Skeletal muscle satellite cell (primary cell): Measurements from ENCODE around the gene DYNAP.

Experiments
- H3K27me3 ChIP-seq: 2 replicates; pipeline ENCODE4 v1.7.0; 2013; ENCODE audit warnings: low read length; ENCODE audit not compliant: control insufficient read depth, insufficient read depth
- H3K36me3 ChIP-seq: 2 replicates; pipeline ENCODE4 v1.7.0; 2013; ENCODE audit warnings: mild to moderate bottlenecking, control low read depth, low read length; ENCODE audit not compliant: insufficient read depth
- H3K4me1 ChIP-seq: 2 replicates; pipeline ENCODE4 v1.7.0; 2013; ENCODE audit warnings: low read length; ENCODE audit not compliant: control insufficient read depth, insufficient read depth
- H3K4me2 ChIP-seq: 2 replicates; pipeline ENCODE4 v1.7.0; 2013; ENCODE audit warnings: mild to moderate bottlenecking, low read length
- H3K4me3 ChIP-seq: 2 replicates; pipeline ENCODE4 v1.7.0; 2013; ENCODE audit warnings: low read length
- H3K9ac ChIP-seq: 2 replicates; pipeline ENCODE4 v1.7.0; 2013; ENCODE audit warnings: mild to moderate bottlenecking, low read depth, low read length, moderate library complexity
- H3K9me3 ChIP-seq: replicated peaks from 2 replicates; pipeline ENCODE4 v1.7.0; 2013; ENCODE audit warnings: mild to moderate bottlenecking, control low read depth, low read length

Gene DYNAP

DNA sequence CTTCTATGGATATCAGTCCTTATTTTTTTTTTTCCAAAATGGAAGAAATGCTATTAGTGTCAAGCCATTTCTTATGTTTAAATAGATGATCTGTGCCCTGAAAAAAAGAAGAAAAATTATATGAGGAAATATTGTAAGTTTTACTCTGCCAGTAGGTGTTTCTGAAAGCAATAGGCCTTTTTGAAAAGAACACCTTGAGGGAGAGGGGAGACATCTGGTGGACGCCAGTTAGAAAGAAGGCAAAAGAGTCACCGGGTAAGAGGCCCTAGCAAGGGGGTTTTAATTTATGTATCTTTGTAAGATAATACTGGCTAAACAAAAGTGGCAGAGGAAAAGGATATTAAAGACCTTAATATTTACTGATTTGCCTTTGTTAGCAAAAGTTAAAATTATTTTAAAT lies 56.1 kb downstream of the DYNAP start:
- H3K4me3 ChIP-seq, result no peak overlapping the region
- H3K4me1 ChIP-seq, result no peaks in the 10 kb centered on the region
- H3K9ac ChIP-seq, result no peak overlapping the region
- peaks cover 8% of the 10 kb centered on the region for H3K27me3 ChIP-seq
- H3K4me2 ChIP-seq, result no peak overlapping the region
- no peaks in the 10 kb centered on the region for H3K36me3 ChIP-seq
- H3K9me3 ChIP-seq, result no peaks in the 10 kb centered on the region
